Body of pancreas (tissue), 4 donors: ENCODE data around the gene CLIP2.

Experiments used
- POLR2A ChIP-seq, 3 donors: fragments of 450-650 bp; IDR thresholded peaks; one replicate each; pipeline ENCODE4 v1.6.1; 2016; ENCODE audit warnings: antibody characterized with exemption in 3 of 3, mild to moderate bottlenecking in 2 of 3
- TF ChIP-seq, protein P1 (sequence below), 7 experiments: fragments of 450-650 bp in 4 of 7; fragments of 200-600 bp in 3 of 7; sonication (generic) in 3 of 7; IDR thresholded peaks; one replicate each; pipeline ENCODE4 v1.5.1; 2016 to 2019; ENCODE audit warnings: antibody characterized with exemption in 7 of 7

DNA sequence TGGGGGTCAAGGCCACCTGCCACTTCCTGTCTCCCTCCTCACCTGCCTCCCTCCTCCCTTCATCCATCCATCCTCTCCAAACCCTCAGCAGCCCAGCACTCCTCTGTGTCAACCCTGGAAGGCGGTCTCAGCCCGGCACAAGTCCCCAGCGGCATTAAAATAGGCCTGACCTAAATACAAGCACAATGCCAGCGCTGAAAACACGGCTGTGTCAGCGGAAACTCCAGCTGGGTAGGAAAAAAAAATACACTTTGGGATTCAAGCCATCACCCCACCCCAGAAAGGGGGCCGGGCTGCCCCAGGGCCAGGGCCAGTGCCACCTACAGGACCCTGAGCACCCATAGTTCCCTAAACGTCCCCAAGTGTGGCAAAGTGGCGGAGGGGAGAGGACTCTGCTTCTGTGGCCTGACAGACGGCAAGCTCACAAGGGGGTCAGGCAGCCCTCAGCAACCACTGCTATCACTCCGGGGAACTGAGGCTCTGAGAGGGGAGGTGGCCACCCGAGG, 141.8 kb downstream of the CLIP2 start:
- no peak for TF ChIP-seq POLR2A (IDR thresholded peaks at IDR 0.05)
- TF ChIP-seq, protein P1, sequence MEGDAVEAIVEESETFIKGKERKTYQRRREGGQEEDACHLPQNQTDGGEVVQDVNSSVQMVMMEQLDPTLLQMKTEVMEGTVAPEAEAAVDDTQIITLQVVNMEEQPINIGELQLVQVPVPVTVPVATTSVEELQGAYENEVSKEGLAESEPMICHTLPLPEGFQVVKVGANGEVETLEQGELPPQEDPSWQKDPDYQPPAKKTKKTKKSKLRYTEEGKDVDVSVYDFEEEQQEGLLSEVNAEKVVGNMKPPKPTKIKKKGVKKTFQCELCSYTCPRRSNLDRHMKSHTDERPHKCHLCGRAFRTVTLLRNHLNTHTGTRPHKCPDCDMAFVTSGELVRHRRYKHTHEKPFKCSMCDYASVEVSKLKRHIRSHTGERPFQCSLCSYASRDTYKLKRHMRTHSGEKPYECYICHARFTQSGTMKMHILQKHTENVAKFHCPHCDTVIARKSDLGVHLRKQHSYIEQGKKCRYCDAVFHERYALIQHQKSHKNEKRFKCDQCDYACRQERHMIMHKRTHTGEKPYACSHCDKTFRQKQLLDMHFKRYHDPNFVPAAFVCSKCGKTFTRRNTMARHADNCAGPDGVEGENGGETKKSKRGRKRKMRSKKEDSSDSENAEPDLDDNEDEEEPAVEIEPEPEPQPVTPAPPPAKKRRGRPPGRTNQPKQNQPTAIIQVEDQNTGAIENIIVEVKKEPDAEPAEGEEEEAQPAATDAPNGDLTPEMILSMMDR (IDR thresholded peaks at IDR 0.05): no peak
